Stimulated activated CD8-positive, alpha-beta memory T cell treated with anti-CD3 and anti-CD28 coated beads, Interleukin-7, amount 100 ng/mL, for 1 hour (primary cell): ENCODE results near the gene TPRN.
A peak's percentile ranks its signal among the peaks of the same experiment; 100 is the strongest.

Experiments used
- DNase-seq, 2 donors: peaks; one replicate each; pipeline ENCODE4 v3.0.0-alpha.2; 2020; ENCODE audit warnings: low read depth in 2 of 2

The TPRN gene

DNA sequence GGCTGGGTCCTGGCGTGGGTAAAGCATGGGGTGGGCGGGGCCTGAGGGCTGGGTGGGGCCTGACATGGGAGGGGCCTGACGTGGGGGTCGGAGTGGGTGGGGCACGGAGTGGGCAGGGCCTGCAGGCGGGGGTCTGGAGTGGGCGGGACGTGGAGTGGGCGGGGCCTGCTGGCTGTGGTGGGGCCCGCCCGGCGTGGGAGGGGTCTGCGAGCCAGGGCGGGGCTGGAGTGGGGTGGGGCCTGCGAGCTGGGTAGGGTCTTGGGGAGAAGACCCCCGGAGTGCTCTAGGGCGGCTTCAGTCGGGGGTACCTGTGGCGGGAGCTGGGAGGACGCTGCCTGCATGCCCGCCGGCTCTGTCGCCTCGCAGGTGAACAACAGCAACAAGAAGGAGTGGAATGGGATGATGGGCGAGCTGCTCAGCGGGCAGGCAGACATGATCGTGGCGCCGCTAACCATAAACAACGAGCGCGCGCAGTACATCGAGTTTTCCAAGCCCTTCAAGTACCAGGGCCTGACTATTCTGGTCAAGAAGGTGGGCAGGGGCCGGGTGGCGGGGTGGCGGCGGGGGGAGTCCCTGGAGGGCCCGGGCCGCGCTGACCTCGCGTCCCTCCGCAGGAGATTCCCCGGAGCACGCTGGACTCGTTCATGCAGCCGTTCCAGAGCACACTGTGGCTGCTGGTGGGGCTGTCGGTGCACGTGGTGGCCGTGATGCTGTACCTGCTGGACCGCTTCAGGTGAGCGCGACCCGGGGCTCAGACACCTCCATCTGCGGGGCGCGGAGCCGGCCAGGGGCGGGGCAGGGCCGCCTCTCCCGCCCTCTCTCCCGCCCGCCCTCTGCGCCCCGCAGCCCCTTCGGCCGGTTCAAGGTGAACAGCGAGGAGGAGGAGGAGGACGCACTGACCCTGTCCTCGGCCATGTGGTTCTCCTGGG lies 38.7 kb downstream of the TPRN start:
- DNase-seq = no peak

DNA sequence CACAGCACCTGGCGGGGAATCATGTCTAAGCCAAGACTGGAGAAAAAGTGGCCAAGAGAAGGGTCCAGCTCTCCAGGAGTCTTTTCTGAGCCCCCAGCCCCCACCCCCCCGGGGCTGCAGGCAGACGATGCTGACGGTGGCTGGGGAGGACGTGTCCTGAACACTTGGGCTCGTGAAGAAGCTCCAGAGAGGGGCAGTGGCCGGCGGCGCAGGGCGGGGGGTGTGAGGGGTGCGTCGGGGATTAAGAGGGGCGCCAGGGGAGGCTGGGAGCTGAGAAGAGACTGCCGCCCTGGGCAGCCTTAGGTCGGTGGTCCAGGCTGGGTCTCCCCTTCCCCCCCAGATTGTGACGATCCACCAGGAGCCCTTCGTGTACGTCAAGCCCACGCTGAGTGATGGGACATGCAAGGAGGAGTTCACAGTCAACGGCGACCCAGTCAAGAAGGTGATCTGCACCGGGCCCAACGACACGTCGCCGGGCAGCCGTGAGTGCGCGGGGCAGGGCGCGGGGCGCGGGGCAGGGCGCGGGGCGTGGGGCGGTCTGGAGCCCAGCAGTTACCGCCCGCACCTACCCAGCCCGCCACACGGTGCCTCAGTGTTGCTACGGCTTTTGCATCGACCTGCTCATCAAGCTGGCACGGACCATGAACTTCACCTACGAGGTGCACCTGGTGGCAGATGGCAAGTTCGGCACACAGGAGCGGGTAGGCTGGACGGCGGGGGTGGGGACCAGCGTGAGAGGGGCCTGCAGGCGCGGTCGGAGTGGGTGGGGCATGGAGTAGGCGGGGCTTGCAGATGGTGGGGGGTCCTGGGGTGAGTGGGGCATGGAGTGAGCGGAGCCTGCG lies 39.6 kb downstream of the TPRN start:
- no peak for DNase-seq

DNA sequence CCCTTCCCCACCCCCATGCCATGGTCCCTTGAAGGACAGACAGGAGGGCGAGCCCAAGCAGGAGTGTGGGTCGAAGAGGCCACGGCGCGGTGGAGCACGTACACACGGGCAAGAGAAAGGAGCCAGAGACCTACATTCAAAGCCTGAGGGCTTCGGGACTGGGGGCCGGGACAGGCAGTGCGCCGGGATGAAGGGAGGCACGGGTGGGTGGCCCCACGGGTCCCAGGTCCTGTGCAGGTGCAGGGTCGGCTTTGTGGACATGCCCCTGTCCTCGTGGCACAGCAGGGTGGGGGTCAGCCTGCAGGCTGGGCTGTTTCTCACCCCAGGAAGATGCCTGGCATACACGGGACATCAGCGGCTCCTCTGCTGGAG lies 40.5 kb downstream of the TPRN start:
- no peak for DNase-seq

DNA sequence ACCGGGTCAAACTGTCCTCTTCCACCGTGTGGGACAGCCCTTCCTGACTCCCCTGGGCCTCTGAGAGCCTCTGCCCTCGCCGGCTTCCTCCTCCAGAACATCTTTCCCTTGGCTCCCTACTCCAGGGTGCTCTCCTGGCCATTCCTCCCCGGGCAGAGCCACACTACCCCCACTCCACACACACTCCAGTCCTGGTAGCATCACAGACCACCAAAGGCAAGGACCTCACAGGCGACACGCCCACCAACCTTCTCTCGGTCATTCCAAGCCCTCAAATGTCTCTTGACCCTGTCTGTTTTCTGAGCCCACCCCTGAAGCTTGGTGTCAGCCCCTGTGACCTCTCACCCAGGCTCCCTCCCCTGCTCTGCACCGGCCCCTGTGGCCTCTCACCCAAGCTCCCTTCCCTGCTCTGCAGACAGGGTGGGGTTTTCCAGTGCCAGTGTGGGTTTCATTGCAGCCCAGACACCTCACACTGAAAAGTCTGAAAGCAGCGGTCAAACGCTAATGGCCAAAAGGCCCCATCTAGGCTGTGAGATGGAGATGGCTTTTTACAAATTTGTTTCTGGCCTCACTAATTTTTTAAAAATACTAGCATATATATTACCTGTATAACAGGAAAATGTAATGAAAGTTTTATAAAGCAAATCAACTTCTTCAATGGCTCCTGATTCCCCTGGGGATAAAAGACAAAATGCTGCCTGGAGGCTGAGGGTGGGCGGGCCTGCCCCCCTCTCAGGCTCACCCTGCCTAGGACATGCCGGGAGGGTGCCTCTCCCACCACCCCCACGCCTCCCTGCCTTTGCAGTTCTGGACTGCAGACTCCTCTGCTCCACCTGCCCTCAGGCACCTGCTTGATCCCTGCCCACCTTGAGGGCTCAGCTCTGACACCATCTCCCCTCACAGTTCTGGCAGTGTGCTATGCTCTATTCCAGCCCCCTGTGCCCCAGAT lies 41.2 kb downstream of the TPRN start:
- no peak for DNase-seq

DNA sequence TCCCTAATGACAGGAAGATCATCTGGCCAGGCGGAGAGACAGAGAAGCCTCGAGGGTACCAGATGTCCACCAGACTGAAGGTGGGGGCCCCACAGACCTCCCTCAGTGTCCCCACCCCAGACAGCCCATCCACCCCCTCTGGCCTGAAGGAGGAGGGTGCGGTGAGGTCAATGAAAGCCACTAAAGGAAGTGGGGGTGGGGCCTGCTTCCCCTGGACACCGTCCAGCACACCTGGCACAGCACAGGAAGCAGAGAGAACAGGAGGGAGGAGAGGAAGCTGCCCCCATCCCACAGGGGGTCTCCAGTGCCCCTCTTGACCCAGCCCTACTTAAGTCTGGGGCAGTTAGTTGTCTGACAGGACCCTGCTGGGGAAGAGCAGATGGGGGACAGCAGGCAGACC lies 41.9 kb downstream of the TPRN start:
- DNase-seq = no peak

DNA sequence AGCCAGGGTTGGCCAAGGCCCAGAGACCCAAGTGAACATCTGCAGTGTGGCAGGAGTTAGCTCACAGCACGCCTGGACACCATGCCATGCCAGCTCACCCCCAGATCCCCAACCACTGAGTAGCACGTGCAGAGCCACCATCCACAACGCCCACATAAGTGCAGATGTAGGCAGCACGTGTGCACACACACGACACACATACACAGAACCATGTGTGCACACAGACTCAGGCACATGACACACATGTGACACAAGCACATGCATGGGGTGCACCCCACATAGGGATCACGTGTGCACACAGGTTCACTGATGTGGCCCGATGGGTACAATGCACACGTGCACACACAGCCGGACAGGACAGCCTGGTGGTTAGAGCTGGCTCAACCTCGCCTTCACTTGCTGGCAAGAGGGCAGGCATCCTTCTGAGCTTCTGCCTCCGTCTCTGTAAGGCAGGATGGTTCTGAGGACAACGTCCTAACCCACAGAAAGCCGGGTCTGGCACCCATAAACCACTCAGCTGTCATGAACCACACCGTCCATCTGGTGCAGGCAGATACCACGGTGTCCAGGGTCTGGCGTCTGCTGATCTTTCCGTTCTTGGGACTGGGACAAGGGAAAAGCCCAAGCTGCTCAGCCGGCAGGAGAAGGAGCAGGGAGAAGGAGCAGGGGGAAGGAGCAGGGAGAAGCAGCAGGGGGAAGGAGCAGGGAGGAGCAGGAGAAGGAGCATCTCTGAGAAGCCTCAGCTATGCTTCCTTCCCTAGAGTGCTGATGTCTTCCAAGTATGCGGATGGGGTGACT lies 42.7 kb downstream of the TPRN start:
- no peak for DNase-seq

DNA sequence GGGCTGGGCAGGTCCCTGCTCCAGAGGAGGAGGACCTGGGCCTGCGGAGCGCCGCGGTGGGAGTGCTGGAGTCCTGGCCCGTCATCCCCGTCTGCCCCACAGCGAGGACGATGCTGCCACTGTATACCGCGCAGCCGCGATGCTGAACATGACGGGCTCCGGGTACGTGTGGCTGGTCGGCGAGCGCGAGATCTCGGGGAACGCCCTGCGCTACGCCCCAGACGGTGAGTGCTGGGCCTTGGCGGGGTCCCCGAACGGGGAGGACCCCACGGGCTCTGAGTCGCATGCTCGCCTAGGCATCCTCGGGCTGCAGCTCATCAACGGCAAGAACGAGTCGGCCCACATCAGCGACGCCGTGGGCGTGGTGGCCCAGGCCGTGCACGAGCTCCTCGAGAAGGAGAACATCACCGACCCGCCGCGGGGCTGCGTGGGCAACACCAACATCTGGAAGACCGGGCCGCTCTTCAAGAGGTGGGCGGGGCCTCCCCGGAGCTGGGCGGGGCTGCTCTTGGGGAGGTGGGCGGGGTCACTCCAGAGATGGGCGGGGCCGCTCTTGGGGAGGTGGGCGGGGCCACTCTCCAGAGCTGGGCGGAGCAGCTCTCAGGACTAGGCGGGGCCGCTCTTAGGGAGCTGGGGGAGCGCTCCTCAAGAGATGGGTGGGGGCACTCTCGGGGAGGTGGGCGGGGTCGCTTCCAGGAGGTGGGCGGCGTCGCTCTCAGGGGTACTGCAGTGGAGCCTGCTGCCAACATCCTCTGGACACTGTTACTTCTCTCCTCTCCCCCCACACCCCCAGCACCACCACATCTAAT lies 43.8 kb downstream of the TPRN start:
- DNase-seq = peak in 1 of 2 donors; percentile 39

DNA sequence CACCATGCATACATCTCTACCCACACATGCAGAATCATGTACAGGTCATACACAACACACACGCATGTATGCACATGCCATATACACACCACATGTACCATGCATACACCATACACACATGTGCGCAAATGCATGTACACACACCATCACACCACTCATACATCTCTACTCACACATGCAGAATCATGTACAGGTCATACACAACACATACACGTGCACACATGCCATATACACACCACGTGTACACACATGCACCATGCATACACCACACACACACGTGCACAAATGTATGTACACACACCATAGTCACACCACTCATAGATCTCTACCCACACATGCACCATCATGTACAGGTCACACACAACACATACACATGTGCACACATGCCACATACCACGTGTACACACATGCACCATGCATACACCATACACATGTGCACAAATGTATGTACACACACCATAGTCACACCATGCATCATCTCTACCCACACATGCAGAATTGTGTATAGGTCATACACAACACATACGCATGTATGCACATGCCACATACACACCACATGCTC lies 47.6 kb downstream of the TPRN start:
- DNase-seq = no peak

DNA sequence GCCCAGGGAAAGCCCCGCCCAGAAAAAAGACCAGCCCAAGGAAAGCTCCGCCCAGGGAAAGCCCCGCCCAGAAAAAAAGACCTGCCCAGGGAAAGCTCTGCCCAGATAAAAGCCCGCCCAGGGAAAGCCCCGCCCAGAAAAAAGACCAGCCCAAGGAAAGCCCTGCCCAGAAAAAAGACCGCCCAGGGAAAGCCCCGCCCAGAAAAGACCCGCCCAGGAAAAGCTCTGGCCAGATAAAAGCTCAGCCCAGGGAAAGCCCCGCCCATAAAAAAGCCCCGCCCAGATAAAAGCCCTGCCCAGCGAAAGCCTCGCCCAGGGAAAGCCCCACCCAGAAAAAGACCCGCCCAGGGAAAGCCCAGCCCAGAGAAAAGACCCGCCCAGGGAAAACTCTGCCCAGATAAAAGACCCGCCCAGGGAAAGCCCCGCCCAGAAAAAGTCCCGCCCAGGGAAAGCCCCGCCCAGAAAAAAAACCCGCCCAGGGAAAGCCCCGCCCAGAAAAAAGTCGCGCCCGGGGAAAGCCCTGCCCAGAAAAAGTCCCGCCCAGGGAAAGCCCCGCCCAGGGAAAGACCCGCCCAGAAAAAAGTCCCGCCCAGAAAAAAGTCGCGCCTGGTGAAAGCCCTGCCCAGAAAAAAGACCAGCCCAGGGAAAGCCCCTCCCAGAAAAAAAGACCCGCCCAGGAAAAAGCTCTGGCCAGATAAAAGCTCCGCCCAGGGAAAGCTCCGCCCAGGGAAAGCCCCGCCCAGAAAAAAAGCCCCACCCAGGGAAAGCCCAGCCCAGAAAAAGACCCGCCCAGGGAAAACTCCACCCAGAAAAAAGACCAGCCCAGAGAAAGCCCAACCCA lies 49.7 kb downstream of the TPRN start:
- no peak for DNase-seq

DNA sequence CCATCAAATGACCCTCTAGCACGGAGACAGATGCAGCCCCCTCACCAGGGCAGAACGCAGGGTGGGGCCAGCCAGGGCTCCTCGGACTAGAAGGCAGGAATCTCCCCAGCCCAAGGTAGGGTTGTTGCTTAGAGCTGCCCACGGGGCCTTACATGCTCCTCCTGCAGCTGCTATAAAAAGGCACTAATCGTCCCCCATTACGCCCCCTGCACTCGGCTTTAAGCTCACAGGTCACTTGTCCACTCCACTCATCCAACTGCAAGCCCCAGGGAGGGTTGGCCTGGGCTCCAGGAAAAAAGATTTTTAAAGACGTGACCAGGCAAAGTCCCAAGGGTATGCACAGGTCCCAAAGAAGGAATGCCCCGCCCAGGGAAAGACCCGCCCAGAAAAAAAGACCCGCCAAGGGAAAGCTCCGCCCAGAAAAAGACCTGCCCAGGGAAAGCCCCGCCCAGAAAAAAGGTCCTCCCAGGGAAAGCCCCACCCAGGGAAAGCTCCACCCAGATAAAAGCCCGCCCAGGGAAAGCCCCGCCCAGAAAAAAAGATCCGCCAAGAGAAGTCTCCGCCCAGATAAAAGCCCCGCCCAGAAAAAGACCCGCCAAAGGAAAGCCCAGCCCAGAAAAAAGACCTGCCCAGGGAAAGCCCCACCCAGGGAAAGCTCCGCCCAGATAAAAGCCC lies 50.5 kb downstream of the TPRN start:
- DNase-seq = no peak

DNA sequence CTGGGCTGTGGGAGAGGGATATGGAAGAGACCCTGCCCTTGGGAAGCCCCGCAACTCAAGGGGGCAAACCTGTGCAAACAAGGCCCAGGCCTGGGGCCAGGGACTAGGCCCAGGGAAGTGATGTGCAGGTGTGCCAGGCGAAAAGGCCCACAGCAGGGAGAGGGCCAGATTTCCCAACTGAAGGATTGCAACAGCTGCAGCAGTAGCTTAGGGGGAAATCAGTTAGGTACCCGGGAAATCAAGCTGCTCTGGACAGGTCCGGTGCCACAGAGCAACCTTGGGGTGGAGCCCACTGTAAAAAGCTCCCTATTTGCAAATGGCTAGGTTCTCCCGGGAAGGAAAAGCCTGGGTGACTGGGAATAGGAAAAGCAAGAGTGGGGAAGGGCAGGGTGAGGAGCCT lies 51.2 kb downstream of the TPRN start:
- DNase-seq = no peak

DNA sequence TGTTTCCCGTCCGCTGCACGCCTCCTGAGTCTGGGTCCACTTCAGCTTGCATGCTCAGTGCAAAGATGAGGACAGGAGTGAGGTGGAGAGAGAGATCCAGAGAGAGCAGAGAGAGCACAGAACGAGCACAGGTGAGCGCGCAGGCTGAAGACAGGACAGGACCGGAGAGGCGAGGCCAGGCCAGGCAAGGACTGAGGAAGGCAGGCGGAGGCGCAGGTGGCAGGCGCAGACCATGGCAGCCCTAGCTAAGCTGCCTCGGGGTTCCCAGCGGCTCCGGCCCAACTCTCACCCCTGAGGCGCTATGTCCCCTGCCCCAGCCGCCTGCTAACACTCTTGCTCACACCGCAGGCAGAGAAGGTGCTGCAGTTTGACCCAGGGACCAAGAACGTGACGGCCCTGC lies 51.9 kb downstream of the TPRN start:
- DNase-seq = no peak

DNA sequence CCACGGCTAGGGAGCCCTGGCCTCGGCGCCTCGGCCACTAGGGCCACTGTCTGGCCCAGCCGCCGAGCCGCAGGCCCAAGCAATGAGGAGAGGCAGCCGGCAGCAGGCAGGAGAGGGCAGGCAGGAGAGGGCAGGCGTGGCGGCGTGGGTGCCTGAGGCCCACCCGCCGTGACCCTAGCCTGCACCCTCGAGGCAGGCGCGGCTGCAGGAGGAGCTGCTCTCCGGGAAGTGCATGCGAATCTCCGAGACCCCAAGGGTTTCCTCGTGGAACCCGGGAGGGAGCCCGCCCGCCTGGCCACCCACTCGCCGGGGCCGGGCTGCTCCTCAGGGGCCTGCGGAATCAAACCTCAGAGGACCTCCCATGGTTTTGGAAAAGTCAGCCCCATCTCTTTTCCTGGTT lies 52.3 kb downstream of the TPRN start:
- DNase-seq = no peak

DNA sequence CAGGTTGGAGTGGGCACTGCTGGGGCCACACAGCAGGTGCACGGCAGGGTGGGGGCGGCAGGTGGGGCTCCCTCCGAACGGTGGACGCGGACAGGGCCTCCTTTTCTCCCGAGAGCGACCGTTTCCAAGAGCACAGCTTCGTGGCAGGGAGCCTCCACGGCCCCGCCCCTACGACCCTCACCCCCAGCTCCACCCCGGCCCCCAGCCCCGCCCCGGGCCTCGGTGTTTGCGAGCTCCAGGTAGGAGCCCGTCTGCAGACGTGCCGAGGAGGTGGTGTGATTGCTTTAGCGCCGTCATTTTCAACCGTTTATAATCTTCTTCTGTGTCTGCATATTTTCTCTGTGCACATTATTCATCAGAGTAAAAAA lies 52.8 kb downstream of the TPRN start:
- no peak for DNase-seq

DNA sequence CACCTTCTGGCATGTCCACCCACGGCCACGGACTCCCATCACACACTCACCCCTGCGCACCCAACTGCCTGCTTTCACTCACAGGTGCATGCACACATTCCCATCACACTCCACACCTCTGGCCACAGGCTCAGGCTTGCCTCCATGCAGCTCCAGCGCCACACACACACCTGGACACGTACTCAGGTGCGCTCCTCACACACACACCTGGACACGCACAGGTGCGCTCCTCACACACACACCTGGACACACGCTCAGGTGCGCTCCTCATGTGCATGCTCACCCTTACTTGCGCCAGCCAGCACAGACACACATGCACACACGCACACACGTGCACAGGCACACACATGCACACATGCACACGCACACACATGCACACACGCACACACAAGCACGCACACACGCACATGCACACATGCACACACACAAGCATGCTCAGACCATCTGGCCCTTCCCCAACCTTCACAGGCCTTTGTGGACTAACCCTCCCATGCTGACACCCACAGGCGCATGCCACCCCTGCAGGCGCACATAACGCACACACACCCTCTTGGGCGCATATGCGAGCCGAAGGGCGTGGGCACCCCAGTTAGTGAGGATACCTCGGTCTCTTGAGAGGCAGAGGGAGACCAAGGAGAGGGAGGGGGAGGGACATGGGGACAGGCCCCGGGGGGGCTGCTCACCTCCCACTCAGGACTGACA lies 53.3 kb downstream of the TPRN start:
- no peak for DNase-seq

DNA sequence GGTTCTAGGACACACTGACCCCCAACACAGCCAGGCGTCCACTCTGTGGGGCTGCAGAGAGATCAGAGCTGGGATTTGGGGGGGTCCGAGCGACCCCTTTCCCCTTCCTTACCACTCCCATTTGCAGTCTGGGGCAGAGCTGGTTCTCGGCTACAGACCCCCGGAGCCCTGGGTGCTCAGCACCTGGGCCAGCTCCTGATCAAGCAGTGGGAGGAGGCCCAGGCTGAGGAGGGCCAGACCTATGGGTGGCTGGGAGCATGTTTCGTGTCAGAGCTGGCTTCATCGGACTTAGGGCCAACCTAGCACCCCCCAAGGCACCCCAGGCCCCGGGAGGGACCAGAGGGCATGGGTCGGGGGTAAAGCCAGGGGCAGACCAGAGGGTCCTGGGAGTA lies 54.0 kb downstream of the TPRN start:
- DNase-seq = no peak

DNA sequence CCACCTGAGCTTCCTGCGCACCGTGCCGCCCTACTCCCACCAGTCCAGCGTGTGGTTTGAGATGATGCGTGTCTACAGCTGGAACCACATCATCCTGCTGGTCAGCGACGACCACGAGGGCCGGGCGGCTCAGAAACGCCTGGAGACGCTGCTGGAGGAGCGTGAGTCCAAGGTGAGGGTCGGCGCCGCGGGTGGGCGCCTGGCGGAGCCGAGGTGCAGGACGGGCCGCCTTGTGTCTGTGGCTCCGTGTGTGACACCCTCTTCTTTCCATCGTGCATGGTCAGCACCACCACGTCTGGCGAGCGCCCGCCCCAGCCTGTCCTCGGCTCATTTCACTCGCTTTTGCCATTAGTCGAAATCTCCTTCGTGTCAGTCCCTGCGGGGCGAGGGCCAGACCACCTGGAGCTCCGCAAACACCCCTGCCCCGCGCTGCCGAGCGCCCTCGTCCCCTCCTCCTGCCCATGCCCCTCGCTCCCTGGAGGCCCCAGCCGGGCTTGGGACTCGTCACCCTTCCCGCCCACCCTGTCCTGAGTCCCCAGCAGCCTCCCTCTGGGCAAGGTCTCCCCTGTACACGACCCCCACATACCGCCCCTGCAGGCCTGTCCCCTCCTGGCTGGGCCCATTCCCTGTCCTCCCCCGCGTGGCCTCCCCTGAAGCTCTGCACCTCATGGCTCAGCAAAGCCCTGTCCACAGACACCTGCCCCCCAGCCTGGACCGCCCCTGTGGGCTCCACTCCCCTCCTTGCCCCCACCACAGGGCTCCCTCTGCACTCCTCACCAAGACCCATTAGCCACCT lies 54.6 kb downstream of the TPRN start:
- no peak for DNase-seq
